Measurements from ENCODE around the gene KCNQ2. TPM values are rescaled to one million over a fixed set of nuclear protein-coding genes. Genes with fewer than 3 reads are reported as not detected.

The KCNQ2 gene
- total and polyA plus RNA-seq, 4 donors = not detected

- intact Hi-C loops (cut with DNase I) = no loop called here
- no peaks in the 10 kb centered on the region for H3K36me3 ChIP-seq (ENCODE audit: control insufficient read depth in 1 of 2, insufficient read depth in 2 of 2, low read length in 1 of 2)
- no peak overlapping the region for H3K4me3 ChIP-seq (ENCODE audit: low read length in 2 of 2)
- H3K4me1 ChIP-seq (ENCODE audit: control insufficient read depth in 1 of 2, insufficient read depth in 2 of 2, low read length in 2 of 2) = no peaks in the 10 kb centered on the region
- no peaks in the 10 kb centered on the region for H3K27me3 ChIP-seq (ENCODE audit: control insufficient read depth in 1 of 2, insufficient read depth in 2 of 2, low read length in 1 of 2)
- WGBS, 2 donors = 58 to 70% methylated on average over 13 of the region's 13 CpGs
- ATAC-seq (ENCODE audit: low FRiP score) (no peak), DNase-seq (peak in 1 of 2 donors; percentile 69)
- no peak overlapping the region for H3K27ac ChIP-seq (ENCODE audit: low read depth in 1 of 2, low read length in 2 of 2)
- no peaks in the 10 kb centered on the region for H3K9me3 ChIP-seq (ENCODE audit: control insufficient read depth, low read length)
Measured at GRCh38 chr20:63493563-63494020, 21.1 kb upstream of the KCNQ2 start.

DNA sequence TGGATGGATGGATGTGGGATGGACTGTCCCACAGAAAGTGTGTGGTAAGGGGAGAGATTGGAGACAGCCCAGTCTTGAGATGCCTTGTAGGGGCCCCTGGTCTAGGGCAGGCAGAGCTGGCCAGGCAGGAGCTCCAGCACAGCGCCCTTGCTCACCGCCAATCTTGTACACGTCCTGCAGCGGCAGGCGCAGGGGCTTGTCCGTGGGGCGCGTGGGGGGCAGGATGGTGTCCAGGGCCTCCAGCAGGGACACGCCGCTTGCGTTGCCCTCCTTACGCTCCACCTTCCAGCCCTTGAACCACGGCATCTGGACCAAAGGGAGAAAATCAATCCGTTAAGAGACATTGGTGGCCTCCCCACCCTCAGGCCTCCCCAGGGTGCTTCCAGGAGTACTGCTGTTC, 20.5 kb upstream of the KCNQ2 start:
- intact Hi-C loops (cut with DNase I) = no loop called here
- 85 to 95% methylated on average over 12 to 14 of the region's 14 CpGs for WGBS, 2 donors
- H3K27ac ChIP-seq (ENCODE audit: low read depth in 1 of 2, low read length in 2 of 2) = no peak overlapping the region
- H3K4me1 ChIP-seq (ENCODE audit: control insufficient read depth in 1 of 2, insufficient read depth in 2 of 2, low read length in 2 of 2) = no peaks in the 10 kb centered on the region
- H3K4me3 ChIP-seq (ENCODE audit: low read length in 2 of 2) = no peak overlapping the region
- no peaks in the 10 kb centered on the region for H3K27me3 ChIP-seq (ENCODE audit: control insufficient read depth in 1 of 2, insufficient read depth in 2 of 2, low read length in 1 of 2)
- H3K36me3 ChIP-seq (ENCODE audit: control insufficient read depth in 1 of 2, insufficient read depth in 2 of 2, low read length in 1 of 2) = no peaks in the 10 kb centered on the region
- ATAC-seq (ENCODE audit: low FRiP score) (no peak), DNase-seq (no peak)
- H3K9me3 ChIP-seq (ENCODE audit: control insufficient read depth, low read length) = no peaks in the 10 kb centered on the region

GRCh38 chr20:63492518-63492917, 20.1 kb upstream of the KCNQ2 start:
- H3K27ac ChIP-seq (ENCODE audit: low read depth in 1 of 2, low read length in 2 of 2) = no peak overlapping the region
- H3K4me3 ChIP-seq (ENCODE audit: low read length in 2 of 2) = no peak overlapping the region
- no peaks in the 10 kb centered on the region for H3K27me3 ChIP-seq (ENCODE audit: control insufficient read depth in 1 of 2, insufficient read depth in 2 of 2, low read length in 1 of 2)
- no peaks in the 10 kb centered on the region for H3K9me3 ChIP-seq (ENCODE audit: control insufficient read depth, low read length)
- intact Hi-C loops (cut with DNase I) = no loop called here
- H3K4me1 ChIP-seq (ENCODE audit: control insufficient read depth in 1 of 2, insufficient read depth in 2 of 2, low read length in 2 of 2) = no peaks in the 10 kb centered on the region
- ATAC-seq (ENCODE audit: low FRiP score) = no peak
- no peak for DNase-seq
- no peaks in the 10 kb centered on the region for H3K36me3 ChIP-seq (ENCODE audit: control insufficient read depth in 1 of 2, insufficient read depth in 2 of 2, low read length in 1 of 2)
- WGBS, 2 donors = 92 to 98% methylated on average over 2 of the region's 2 CpGs

GRCh38 chr20:63491635-63492230, 19.3 kb upstream of the KCNQ2 start:
- DNase-seq (no peak), ATAC-seq (ENCODE audit: low FRiP score) (no peak)
- no peak overlapping the region for H3K4me3 ChIP-seq (ENCODE audit: low read length in 2 of 2)
- no peaks in the 10 kb centered on the region for H3K27me3 ChIP-seq (ENCODE audit: control insufficient read depth in 1 of 2, insufficient read depth in 2 of 2, low read length in 1 of 2)
- H3K27ac ChIP-seq (ENCODE audit: low read depth in 1 of 2, low read length in 2 of 2) = no peak overlapping the region
- no peaks in the 10 kb centered on the region for H3K4me1 ChIP-seq (ENCODE audit: control insufficient read depth in 1 of 2, insufficient read depth in 2 of 2, low read length in 2 of 2)
- no peaks in the 10 kb centered on the region for H3K9me3 ChIP-seq (ENCODE audit: control insufficient read depth, low read length)
- 58 to 71% methylated on average over 4 of the region's 4 CpGs for WGBS, 2 donors
- H3K36me3 ChIP-seq (ENCODE audit: control insufficient read depth in 1 of 2, insufficient read depth in 2 of 2, low read length in 1 of 2) = no peaks in the 10 kb centered on the region
- intact Hi-C loops (cut with DNase I) = no loop called here

DNA sequence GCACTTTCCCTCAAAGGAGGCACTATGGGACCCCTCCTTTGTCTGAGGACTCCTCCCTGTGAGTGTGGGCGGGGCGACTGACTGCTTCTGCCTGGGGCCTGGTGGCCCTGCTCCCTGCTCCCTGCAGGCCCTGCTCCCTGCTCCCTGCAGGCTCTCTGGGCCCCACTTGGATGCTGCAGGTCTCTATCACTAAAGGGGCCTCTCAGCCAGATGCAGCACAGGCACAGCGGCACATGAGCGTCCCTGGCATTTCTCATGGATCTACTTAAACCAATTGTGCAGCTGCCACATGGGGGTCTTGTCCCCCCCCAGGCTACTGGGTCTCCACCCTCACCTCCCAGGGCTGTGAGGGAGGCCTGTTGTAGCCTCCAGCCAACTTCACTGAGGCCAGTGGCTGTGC, 18.6 kb upstream of the KCNQ2 start:
- Histone ChIP-seq H3K4me1 (ENCODE audit: control insufficient read depth in 1 of 2, insufficient read depth in 2 of 2, low read length in 2 of 2) (no peaks in the 10 kb centered on the region), H3K36me3 (ENCODE audit: control insufficient read depth in 1 of 2, insufficient read depth in 2 of 2, low read length in 1 of 2) (no peaks in the 10 kb centered on the region), H3K27me3 (ENCODE audit: control insufficient read depth in 1 of 2, insufficient read depth in 2 of 2, low read length in 1 of 2) (no peaks in the 10 kb centered on the region), H3K27ac (ENCODE audit: low read depth in 1 of 2, low read length in 2 of 2) (no peak overlapping the region), H3K9me3 (ENCODE audit: control insufficient read depth, low read length) (peaks cover 4% of the 10 kb centered on the region), H3K4me3 (ENCODE audit: low read length in 2 of 2) (no peak overlapping the region)
- ATAC-seq (ENCODE audit: low FRiP score) (no peak), DNase-seq (no peak)
- intact Hi-C loops (cut with DNase I) = no loop called here
- 80 to 85% methylated on average over 4 of the region's 4 CpGs for WGBS, 2 donors

DNA sequence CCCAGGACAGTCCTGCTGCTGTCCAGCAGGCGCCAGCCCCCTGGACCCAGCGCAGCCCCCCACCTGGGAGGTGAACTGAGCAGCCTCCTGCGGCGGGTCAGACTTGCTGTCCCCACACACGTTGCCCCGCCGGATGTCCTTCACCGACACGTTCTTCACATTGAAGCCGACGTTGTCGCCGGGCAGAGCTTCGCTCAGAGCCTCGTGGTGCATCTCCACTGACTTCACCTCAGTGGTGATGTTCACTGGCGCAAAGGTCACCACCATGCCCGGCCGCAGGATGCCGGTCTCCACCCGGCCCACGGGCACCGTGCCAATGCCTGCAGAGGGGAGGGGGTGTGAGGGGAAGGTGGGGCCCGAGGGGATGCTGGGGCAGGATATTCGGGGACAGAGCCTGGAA, 18.0 kb upstream of the KCNQ2 start:
- peak in 1 of 2 donors; percentile 45 for DNase-seq
- H3K27ac ChIP-seq (ENCODE audit: low read depth in 1 of 2, low read length in 2 of 2) = no peak overlapping the region
- no peak for ATAC-seq (ENCODE audit: low FRiP score)
- H3K4me3 ChIP-seq (ENCODE audit: low read length in 2 of 2) = no peak overlapping the region
- H3K9me3 ChIP-seq (ENCODE audit: control insufficient read depth, low read length) = peaks cover 7% of the 10 kb centered on the region
- 78 to 80% methylated on average over 24 of the region's 24 CpGs for WGBS, 2 donors
- H3K4me1 ChIP-seq (ENCODE audit: control insufficient read depth in 1 of 2, insufficient read depth in 2 of 2, low read length in 2 of 2) = no peaks in the 10 kb centered on the region
- no peaks in the 10 kb centered on the region for H3K36me3 ChIP-seq (ENCODE audit: control insufficient read depth in 1 of 2, insufficient read depth in 2 of 2, low read length in 1 of 2)
- H3K27me3 ChIP-seq (ENCODE audit: control insufficient read depth in 1 of 2, insufficient read depth in 2 of 2, low read length in 1 of 2) = no peaks in the 10 kb centered on the region
- intact Hi-C loops (cut with DNase I) = no loop called here

DNA sequence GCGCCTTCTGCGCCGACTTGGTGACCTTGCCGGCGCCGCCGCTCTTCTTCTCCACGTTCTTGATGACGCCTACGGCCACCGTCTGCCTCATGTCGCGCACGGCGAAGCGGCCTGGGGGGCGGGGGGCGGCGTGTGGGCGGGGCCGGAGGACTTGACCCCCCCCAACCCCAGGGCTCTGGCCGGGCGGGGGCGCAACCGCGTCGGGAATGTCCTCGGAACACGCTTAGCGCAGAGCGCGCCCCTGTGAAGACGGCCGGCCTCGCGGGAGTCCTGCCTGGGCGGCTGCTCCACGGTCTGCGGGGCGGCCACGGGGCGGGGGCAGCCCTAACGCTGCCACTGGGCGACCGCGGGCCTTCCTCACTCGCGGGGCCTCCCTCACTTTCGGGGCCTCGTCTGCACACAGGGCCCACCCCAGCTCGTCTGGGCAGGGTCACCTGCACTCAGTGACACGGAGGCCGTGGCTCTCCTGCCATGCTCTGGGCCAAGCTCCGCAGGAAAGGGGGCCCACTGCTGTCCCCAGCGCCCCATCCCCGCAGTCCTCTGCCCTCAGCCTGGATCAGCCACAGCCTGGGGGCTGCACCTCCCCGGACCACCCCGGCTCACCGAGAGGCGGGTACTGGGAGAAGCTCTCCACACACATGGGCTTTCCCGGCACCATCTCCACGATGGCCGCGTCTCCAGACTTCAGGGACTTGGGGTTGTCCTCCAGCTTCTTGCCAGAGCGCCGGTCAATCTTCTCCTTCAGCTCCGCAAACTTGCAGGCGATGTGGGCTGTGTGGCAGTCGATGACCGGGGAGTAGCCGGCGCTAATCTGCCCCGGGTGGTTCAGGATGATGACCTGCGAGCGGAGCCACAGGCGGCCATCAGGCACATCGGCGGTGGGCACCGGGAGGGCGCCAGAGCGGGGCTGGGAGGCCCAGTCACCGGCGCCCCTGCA, 16.1 kb upstream of the KCNQ2 start:
- Histone ChIP-seq H3K4me3 (ENCODE audit: low read length in 2 of 2) (no peak overlapping the region), H3K27me3 (ENCODE audit: control insufficient read depth in 1 of 2, insufficient read depth in 2 of 2, low read length in 1 of 2) (no peaks in the 10 kb centered on the region), H3K36me3 (ENCODE audit: control insufficient read depth in 1 of 2, insufficient read depth in 2 of 2, low read length in 1 of 2) (no peaks in the 10 kb centered on the region), H3K27ac (ENCODE audit: low read depth in 1 of 2, low read length in 2 of 2) (no peak overlapping the region), H3K9me3 (ENCODE audit: control insufficient read depth, low read length) (peaks cover 7% of the 10 kb centered on the region), H3K4me1 (ENCODE audit: control insufficient read depth in 1 of 2, insufficient read depth in 2 of 2, low read length in 2 of 2) (no peaks in the 10 kb centered on the region)
- WGBS, 2 donors = 12 to 14% methylated on average over 62 to 83 of the region's 83 CpGs
- intact Hi-C loops (cut with DNase I) = no loop called here
- ATAC-seq (ENCODE audit: low FRiP score) (no peak), DNase-seq (no peak)

- H3K4me3 ChIP-seq (ENCODE audit: low read length in 2 of 2) = no peak overlapping the region
- H3K9me3 ChIP-seq (ENCODE audit: control insufficient read depth, low read length) = peaks cover 7% of the 10 kb centered on the region
- H3K36me3 ChIP-seq (ENCODE audit: control insufficient read depth in 1 of 2, insufficient read depth in 2 of 2, low read length in 1 of 2) = no peaks in the 10 kb centered on the region
- ATAC-seq (ENCODE audit: low FRiP score) (no peak), DNase-seq (no peak)
- H3K4me1 ChIP-seq (ENCODE audit: control insufficient read depth in 1 of 2, insufficient read depth in 2 of 2, low read length in 2 of 2) = no peaks in the 10 kb centered on the region
- intact Hi-C loops (cut with DNase I) = no loop called here
- H3K27me3 ChIP-seq (ENCODE audit: control insufficient read depth in 1 of 2, insufficient read depth in 2 of 2, low read length in 1 of 2) = no peaks in the 10 kb centered on the region
- H3K27ac ChIP-seq (ENCODE audit: low read depth in 1 of 2, low read length in 2 of 2) = no peak overlapping the region
- 10 to 13% methylated on average over 20 to 39 of the region's 40 CpGs for WGBS, 2 donors
Measured at GRCh38 chr20:63487781-63488241, 15.4 kb upstream of the KCNQ2 start.
